ENCODE measurements around the gene DARS1.
A peak's percentile ranks its signal among the peaks of the same experiment; 100 is the strongest.
"Not testable (repeated sequence)": the region's sequence is repeated elsewhere in the genome, so short reads cannot be mapped to it uniquely, and the experiment has no call there.

The DARS1 gene

DNA sequence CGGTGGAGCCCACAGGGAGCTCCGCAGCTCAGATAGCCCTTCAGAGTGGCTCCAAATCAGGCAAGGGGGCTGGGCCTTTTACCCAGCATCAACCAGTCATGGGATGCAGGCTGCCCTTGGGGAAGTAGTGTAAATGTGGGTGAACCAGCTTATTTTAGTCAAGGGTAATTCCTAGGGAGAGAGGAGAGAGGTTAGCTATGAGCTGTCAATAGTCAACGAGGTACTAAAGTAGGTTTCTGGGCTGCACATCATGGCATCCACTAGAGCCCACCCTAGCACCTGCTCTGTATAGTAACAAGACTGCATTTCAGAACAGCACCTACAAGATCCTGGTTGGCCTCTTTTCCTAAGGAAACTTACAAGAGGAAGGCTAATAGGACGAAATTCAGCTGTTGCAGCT, 99.7 kb downstream of the DARS1 start:
- DNase-seq (ENCODE audit: low spot score), result no peak

DNA sequence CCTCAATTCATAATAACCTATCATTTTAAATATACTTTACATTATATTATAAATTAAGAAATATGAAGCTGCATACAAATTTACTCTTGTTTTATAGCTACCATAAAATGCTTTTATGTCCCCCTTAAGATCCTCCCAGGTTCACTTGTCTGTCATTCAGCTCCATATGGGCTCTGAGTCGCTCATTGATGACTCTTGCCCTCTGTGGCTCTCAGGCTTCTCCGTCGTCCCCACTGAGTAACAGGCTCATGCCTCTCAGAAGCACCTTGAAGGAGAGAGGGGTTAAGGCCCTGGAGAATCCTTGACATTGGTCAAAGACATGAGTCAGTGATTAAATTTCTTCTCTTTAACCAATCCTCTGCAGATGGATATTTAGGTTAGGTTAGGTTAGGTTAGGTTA, 103.0 kb downstream of the DARS1 start:
- DNase-seq (ENCODE audit: low spot score), result no peak

DNA sequence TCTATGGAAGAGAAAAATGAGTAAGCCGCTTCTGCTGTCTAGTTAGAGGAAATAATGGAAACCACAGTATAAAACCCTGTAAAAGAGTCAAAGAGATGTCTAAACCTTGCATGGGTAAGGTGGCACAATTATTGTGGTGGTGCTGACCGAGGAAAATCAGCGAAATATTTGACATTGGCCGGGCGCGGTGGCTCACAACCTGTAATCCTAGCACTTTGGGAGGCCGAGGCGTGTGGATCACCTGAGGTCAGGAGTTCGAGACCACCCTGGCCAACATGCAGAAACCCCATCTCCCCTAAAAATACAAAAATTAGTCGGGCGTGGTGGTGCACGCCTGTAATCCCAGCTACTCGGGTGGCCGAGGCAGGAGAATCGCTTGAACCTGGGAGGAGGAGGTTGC, 108.7 kb downstream of the DARS1 start:
- DNase-seq (ENCODE audit: low spot score), result not testable (repeated sequence)

DNA sequence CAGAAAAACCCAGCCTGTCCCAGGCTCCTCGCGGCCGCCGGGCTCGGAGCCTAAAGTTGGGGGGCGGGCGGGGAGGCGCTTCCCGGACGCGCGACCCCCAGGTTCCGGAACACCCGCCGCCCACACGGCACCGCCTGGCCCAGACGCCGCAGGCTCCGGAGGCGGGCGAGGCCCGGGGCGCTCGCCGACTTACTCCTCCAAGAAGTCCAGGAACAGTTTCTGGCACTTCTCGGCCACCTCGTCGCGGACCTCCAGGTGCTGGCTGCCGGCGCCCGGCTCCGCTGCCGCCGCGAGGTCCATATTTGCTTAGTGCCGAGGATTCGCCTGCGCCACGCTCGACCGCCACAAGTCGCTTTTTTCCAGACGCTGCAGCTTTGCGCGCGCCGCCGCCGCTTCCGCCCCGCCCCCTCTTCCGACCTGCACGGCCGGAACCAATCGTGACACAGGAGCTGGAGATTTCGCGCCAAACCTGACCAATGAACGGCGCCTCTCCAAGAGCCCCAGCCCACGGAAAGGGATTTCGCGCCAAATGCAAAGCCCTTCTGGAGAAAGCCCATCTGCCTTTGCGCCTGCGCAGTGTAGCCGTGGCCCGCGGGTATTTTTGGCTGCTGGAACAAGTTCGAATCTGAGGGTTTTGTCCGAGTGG, 109.2 kb downstream of the DARS1 start, which contains the start of gene MCM6:
MCM6 (minus strand) TSS at position 378 of the 646 bp plus-strand sequence; CDS start at position 300, 78 bp downstream.
- peak; percentile 98 for DNase-seq (ENCODE audit: low spot score)

DNA sequence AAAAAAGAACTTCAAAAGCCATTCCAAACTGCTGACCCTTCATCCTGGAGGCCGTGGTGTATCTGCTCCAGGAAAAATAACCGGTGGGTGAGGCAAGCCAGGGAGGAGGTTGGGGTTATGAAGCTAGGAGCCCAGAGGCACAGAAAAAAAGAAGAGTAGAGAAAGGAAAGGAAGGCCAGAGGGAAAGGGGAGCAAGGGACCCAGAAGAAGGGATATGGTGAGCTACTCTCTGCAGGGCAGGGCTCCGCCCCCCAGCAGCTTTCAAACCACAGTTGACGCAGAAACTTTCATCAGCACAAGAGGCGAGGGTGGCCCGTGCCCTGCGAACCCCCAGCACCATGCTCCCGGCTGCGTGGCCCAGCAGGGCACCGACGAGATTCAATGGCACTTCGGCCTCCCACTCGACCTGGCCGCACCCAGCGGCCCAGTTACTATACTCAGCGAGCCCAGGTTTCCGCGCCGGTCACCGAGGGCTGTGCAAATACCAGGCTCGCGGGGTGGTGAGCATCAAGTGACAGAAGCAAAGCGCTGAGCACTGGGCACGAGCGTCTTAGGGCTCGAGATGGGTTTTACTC, 109.8 kb downstream of the DARS1 start:
- peak; percentile 28 for DNase-seq (ENCODE audit: low spot score)

DNA sequence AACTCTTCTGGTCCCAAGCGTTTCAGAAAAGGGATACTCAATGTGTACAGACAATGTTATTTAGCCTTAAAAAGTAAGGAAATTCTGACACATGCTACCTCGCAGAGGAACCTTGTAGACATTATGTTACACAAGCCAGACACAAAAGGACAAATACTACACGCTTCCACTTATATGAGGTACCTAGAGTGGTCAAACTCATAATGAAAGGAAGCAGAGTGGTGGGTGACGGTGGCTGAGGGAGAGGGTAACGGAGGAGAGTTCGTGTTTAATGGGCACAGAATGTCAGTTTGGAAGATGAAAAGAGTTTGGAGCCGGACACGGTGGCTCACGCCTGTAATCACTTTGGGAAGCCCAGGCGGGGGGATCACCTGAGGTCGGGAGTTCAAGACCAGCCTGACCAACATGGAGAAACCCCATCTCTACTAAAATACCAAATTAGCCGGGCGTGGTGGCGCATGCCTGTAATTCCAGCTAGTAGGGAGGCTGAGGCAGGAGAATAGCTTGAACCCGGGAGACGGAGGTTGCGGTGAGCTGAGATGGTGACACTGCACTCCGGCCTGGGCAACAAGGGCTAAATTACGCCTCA, 110.6 kb downstream of the DARS1 start:
- no peak for DNase-seq (ENCODE audit: low spot score)

DNA sequence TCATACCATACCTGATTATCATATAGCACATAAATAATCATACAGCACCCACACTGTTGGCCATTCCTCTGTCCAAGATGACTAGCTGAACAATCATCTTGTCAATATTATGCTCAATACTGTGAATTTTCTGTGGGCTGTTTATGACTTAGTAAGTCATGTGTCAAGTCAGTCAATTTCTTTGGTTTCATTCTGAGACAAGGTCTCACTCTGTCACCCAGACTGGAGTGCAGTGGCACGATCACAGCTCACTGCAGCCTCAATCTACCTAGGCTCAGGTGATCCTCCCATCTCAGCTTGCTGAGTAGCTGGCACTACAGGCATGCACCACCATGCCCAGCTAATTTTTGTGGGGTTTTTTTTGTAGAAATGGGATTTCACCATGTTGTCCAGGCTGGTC, 114.9 kb downstream of the DARS1 start:
- no peak for DNase-seq (ENCODE audit: low spot score)

DNA sequence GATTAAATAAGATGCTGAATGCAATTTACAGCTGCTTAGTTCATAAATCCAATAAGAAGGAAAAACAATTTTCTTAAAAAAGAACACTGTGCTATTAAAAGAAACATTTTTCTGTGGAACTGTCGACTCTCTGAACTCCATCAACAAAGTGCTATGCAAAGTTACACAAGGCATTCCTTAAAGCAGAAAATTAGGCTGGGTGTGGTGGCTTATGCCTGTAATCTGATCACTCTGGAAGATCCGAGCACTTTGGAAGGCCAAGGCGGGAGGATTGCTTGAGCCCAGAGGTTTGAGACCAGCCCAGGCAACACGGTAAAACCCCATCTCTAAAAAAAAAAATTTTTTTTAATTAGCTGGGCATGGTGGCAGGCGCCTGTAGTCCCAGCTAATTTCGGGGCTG, 122.2 kb downstream of the DARS1 start:
- DNase-seq (ENCODE audit: low spot score), result no peak

DNA sequence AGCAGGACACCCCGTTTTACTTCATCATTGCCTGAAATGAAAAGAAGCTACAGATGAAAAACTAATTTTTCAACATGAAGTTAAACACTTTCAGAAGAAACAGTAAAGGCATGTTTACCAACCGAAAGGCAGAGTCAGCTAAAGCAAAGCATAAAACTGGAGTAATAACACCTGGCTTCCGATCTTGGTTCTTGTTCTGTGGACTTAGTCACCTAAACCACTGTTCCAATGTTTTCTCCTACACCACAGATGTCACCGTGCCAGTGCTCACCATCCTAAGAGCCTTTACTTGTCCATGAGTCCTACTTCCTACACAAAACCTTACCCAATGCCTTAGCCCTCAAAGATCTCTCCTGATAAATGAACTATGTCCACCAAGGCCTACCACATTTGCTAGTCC, 122.7 kb downstream of the DARS1 start:
- no peak for DNase-seq (ENCODE audit: low spot score)

Measured in kidney capillary endothelial cell (primary cell).